Endometrial microvascular endothelial cells (primary cell): ENCODE data around the gene ATL2. TPM values are rescaled to one million over a fixed set of nuclear protein-coding genes. Genes with fewer than 3 reads are reported as not detected.
"Not testable (repeated sequence)": the region's sequence is repeated elsewhere in the genome, so short reads cannot be mapped to it uniquely, and the experiment has no call there.

ENCODE experiments used
- in situ Hi-C: cut with HindIII; loops from 2 replicates; pipeline ENCODE4 v1.10.0; 2017; ENCODE audit warnings: low sequenced_read_pairs, low pct_unique_long_range_greater_than_20kb; ENCODE audit errors: inconsistent ontology term
- total RNA-seq: library from RNA; depleted of rRNA; stranded (reverse); fragments of >200 nt; gene quantifications from one replicate; pipeline ENCODE4 v1.2.3, GENCODE V29; 2015; ENCODE audit errors: inconsistent ontology term

The ATL2 gene
- total RNA-seq, 1 donor from 2014 or later, result 46.3 TPM

DNA sequence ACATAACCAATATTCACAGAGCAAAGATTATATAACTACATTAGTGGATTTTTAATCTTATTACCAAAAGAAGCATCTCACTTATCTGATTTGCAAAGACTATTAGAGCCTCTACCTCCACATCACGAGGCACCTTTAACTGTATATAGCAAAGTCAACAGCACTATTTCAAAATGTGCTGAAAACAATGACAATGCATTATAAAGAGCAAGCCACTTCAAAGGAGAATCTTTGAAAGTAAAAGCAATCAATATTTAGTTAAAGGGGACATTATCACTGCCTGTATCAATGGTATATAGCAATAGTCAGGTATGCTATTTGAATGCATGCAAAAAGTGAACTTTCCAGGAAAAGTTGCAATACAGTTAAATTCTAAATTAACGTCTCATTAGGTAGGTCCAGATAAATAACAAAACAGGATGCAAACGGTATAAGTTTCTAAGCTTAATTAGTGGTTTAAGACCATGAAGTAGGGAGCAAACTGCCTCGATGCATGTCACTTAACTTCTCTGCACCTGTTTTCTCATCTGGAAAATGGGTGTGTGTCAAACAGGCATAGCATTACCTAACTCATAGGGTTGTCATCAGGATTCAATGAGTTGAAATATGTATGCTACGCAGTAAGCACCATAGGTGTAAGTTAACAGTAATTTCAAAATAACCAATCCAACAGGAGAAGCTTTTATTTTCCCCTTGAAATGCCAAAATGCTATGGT, 31.6 kb downstream of the ATL2 start:
- in situ Hi-C loops, result no loop called here

DNA sequence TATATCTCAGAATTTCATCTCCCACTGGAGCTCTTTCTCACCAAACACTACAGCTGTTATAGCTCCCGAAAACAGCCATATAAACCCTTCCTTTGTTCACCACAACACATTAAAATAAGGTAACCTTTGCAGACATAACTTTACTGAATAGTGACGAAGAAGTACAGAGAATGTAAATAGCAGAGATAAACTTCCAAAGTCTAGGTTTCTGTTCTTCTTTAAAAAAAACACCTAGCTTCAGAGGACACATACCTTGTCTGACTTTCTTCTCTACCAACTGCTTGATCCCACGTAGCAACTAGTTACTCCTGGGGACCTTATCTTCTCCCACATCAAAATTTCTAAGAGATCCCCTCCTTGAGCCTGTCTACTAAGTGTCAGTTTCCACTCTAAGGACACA, 32.3 kb downstream of the ATL2 start:
- in situ Hi-C loops, result no loop called here

DNA sequence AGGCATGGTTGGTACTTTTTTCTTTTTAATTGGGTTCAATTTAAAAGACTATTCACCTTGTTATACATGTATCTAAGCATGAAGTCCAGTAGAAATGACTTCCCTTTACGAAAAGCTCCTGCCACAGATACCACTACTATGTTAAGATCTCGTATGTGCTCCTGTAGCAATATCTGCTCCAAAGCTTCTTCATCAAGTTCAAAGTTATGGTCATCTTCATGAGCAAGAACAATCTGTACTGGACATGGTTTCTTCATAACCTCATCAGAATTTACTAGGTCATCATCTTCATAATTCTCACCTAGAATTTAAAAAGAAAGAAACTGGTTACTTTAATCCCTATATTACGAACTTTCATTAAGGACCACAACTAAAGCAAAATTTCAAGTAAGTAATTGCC, 33.9 kb downstream of the ATL2 start:
- in situ Hi-C loops, result no loop called here

DNA sequence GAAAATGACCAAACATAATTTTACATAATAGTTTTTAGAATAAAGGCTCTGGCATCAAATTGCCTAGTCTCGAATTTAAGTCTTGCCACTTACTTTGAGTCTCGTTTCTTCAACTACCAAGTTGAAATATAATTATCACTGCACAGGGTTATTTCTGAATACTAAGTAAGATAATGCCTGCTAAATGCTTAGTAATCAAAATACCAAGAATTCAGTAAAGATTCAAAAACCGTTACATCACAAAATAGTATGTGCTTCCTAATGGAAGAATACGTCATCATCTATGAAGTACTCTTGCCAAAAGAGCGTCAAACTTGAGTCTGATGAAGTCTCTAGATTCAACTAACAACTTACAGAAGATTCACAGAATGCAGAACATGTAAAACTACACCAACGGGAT, 40.5 kb downstream of the ATL2 start:
- in situ Hi-C loops, result no loop called here

DNA sequence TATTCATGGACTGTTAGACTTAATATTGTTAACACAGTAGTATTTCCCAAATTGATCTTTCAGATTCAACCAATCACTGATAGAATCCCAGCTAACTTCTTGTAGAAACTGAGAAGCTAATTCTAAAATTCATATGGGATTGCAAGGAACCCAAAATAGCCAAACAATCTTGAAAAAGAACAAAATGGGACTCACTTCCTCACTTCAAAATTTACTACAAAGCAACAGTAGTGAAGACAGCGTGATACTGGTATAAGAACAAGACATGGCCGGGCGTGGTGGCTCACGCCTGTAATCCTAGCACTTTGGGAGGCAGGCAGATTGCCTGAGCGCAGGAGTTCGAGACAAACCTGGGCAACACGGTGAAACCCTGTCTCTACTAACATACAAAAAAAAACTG, 46.3 kb downstream of the ATL2 start:
- in situ Hi-C loops, result no loop called here

DNA sequence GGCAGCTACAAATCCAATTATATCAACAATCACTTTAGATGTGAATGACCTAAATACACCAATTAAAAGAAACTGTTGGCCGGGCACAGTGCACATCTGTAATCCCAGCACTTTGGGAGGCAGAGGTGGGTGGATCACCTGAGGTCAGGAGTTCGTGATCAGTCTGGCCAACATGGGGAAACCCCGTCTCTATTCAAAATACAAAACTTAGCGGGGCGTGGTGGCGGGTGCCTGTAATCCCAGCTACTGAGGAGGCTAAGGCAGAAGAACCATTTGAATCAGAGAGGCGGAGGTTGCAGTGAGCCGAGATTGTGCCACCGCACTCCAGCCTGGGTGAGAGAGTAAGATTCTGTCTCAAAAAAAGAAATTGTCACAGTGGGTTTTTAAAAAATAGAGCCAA, 49.5 kb downstream of the ATL2 start:
- in situ Hi-C loops, result no loop called here

DNA sequence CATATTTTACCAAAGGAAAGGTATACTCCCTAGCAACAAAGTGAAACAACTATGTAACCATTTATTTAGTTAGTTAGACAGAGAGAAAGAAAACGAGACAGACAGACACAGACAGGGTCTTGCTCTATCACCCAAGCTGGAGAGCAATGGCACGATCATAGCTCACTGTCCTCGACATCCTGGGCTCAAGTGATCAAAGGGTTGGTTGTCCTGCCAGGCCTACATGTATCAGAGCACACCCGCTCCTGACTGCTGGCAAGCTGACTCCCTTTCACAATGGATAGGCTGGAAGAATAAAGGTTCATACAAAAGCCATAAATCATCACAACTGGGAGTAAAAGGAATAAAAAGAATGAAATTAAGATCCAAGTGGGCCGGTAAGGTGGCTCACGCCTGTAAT, 53.5 kb downstream of the ATL2 start:
- in situ Hi-C loops, result no loop called here

DNA sequence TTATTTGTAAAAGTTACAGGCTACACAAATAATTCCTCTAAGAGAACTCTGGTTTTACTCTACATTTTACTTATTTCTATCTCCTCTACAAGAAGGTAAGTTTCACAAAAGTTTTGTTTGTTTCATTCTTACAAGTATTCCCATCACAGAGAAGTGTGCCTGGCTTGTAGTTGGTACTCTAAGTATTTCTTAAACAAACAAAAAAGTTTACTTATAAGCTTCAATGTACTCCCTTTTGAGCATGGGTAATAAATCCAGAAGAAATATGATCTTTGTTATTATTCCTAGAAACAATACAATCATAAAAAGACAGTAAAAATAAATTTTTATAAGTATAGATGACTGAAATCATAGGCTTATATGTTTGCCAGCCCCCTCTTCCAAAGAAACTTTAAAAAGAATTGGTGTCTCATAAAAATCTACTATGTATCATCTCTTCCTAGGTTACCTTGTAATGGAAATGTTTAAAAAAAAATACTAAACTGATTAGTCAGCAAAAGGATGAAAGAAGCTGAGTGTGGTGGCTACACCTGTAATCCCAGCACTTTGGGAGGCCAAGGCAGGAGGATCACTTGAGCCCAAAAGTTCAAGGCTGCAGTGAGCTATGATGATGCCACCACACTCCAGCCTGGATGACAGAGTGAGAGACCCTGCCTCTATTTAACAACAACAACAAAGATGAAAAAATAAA, 54.7 kb downstream of the ATL2 start:
- in situ Hi-C loops, result no loop called here

DNA sequence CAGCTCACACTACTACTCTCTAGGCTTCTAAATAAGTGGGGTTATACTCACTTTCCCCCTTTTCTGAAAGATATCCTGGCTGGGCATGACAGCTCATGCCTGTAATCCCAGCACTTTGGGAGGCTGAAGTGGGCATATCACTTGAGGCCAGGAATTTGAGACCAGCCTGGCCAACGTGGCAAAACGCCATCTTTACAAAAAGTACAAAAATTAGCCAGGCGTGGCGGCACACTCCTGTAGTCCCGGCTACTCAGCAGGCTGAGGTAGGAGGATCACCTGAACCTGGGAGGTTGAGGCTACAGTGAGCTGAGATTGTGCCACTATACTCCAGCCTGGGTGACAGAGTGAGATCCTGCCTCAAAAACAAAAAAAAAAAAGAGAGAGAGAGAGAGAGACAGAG, 57.8 kb downstream of the ATL2 start:
- in situ Hi-C loops, result not testable (repeated sequence)

DNA sequence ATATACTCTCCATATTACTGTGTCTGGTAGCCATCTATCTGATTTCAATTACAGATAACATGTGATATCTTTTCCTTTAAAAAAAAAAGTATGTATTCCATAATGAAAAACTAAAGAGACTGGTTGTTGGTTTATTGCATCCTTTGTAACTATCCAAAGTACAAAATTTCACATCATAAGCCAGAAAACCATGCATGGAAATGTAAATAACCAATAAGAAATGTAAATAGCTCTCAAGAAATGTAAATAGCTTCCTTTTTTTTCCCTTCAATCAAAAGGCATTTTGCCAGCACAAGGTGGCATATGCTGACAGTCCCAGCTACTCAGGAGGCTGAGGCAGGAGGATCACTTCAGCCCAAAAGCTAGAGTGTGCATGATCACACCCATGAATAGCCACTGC, 59.3 kb downstream of the ATL2 start:
- in situ Hi-C loops, result no loop called here

DNA sequence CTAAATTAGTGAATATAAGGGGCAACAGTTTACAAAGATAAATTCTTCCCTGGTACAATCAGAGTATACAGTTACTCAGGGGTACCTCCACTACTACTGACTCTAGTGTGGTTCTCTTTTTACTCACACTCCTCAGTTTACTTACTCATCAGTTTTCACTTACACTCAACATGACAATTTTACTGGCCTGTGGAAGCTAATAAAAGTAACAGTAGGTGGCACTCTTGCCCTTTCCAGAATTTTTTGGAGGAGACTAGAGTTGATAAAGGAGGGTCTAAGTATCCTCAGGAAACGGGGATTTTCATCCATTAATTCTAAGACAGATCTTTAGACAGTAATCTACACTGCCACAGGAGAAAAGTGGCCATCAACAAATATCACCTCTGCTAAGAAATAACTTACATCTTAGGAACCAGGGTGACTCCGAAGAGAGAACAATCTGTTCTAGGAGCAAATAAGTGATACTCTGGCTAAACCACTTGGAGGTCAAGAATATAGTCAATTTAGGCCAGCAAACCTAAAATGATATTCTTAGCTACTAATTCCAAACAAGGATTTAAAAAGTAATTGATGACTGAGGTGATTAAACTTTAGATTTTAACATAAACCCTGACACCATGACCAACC, 61.3 kb downstream of the ATL2 start:
- in situ Hi-C loops, result no loop called here

DNA sequence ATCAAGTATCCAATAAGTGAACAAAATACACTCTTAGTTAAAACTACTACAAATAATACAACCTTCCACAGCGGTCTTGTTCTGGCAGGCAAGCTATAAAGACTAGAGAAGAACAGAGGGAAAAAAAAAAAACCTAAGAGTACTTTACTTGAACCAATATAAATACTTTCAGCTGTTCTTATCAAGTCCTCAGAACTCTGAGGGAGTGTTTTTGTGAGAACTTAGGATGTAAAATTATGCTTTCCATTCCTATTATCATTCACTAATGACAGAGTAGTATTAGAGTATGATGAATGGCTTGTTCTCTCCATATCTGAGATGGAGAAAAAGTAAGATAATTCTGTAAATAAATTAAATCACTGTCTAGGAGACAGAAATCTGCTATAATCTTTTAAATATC, 68.3 kb downstream of the ATL2 start:
- in situ Hi-C loops, result no loop called here

DNA sequence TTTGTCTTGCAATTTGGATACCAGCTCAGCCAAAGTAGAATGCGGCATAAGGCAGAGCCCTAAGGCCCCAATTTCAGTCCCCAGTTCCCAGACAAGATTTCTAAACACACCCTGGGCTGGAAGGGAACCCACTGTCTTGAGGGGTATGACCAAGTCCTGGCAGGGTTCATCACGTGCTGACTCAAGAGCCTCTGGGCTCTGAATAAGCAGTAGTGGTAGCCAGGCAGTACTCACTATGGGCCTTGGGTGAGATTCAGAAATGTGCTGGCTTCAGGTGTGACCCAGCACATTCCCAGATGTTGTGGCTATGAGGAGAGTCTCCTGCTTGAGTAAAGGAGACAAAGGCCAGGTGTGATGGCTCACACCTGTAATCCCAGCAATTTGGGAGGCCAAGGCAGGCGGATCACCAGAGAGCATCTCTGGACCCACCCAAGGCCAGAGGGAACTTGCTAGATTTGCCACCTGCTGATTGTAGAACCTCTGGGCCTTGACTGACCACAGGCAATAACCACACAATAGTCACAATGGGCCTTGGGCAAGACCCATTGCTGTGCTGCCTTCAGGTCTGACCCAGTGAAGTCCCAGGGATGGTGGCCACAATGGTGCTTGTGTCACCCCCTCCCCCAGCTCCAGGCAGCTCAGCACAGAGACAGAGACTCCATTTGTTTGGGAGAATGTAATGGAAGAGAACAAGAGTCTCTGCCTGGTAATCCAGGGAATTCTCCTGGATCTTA, 74.9 kb downstream of the ATL2 start:
- in situ Hi-C loops, result no loop called here

DNA sequence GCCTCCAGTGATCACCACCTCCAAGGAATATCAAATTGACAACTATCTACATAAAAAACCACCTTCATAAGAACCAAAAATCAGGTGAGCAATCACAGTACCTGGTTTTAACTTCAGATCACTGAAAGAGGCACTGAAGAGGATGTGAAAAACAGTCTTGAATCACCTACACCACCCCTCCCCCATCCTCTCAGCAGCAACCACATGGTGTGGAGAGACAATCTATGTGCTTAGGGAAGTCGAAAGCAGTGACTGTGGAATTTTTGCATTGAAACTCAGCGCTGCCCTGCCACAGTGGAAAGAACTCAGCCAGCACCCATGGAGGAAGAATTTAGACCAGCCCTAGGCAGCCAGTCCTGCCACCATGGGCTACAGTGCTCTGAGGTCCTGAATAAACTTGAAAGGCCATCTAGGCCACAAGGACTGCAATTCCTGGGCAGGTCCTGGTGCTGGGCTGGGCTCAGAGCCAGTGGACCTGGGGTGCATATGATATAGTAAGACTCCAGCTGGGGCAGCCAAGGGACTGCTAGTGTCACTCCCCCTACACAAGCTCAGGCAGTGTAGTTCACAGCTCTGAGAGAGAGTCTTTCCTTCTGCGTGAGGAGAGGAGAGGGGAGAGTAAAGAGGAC, 75.6 kb downstream of the ATL2 start:
- in situ Hi-C loops, result no loop called here

DNA sequence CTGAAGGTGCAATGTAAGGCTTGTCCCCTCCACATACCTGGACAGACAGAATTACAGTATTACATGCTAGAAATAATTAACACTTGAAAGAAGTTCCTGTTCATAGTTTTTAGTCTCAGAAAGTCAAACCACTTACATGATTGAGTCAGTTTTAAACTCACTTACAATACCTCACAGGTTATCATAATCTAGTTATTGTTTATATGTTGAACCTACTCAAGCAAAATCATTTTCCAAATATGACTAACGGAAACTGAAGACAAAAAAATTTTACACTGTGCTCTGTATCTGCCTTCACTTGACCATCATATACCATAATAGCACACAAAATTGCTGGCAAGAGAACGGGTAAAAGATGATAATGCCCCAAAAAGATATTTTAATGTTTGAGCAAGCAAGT, 78.5 kb downstream of the ATL2 start:
- in situ Hi-C loops, result no loop called here

DNA sequence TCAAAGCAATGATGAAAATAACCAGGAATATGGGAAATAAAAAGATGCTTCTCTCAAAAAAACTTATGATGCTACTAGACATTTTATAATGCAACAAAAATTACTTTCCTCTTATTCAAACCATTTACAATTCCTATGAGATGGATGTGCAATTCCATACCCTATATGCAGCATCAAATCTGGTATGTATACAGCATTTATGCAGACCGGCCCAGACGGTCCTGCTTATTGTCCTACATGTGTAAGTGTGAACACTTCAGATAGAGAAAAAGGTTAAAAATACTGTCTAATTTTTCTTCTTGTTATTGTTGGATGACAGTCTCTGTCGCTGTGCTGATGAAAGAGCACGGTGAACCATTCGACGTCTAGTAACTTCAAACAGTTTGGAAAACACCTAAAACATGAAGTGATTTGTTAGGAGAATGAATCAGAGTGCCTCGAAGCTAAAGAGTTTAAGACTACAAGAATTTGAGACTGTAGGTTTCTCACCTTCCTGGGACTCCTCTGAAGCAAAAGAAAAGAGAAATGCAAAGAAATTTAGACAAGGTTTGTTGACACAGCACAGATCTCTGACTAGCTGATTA, 80.8 kb downstream of the ATL2 start:
- in situ Hi-C loops, result no loop called here

DNA sequence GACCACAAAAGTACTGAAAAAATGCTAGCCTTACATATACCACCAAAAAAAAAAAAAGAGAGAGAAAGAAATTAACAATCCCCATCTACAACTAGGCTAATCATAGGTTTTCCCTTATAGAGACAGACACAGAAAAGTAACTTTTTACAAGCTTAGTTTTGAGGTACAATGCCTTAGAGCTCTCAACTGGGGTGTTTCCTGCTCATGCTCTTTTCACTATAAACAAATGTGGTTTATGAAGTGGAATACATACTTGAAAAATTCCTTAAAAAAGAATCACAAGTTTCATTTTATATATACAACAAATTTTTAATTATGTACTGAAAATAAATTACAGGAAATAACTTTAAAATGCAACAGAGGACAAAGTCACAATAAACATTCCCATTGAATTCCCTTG, 82.5 kb downstream of the ATL2 start:
- in situ Hi-C loops, result no loop called here

DNA sequence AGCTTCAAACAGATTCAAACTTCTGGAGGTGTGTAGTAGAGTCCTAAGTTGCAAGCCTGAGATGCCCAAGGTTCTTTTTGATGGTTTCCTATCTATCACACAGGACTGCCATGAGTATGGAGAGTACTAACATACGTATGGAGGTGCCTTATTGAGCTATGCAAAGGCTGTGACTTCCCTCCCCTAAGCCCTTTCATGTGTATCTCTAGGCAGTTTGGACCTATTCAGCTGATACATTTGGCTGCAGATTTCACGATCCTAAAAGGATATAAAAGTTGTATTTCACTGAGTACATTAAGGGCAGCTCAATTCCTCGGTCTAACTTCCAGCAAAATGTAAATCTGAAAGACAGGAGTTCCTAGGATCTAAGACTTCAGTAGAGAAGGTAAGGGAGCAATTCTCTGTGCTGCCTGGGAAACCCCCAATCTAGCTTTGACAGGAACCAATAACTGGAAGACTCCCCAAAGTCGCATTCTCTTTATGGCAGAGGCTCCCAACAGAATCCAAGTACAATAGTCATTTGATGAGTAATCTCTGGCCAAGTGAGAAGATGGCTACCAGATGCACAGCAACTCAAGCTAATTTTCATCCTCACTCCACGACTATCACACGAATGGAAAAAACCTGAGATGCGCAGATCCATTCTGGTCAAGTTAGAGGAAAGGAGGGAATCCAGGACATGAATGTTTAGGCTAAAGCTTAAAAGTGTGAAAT, 83.8 kb downstream of the ATL2 start:
- in situ Hi-C loops, result no loop called here
